Measurements from ENCODE around the gene UBE2A.

Gene UBE2A

GRCh38 chrX:119622356-119623232, 48.2 kb downstream of the UBE2A start (continued):
- TF ChIP-seq ZNF148 (tag by site-specific recombination; IDR thresholded peaks at IDR 0.05; ENCODE audit: borderline replicate concordance) (no peak), ZNF335 (tag by site-specific recombination; conservative IDR thresholded peaks at IDR 0.05) (peak; percentile 9; the same call in 1 of the 2 replicates), IKZF3 (tag by site-specific recombination; IDR thresholded peaks at IDR 0.05) (0 out of 2 replicates have a peak, but pooled peaks have one; percentile 37), GLIS1 (tag by site-specific recombination; IDR thresholded peaks at IDR 0.05) (peak; percentile 17; the same call in 1 of the 2 replicates), ZBTB21 (tag by site-specific recombination; IDR thresholded peaks at IDR 0.05) (no peak), ZSCAN4 (tag by site-specific recombination; IDR thresholded peaks at IDR 0.05) (no peak), ZNF658 (tag by site-specific recombination; IDR thresholded peaks at IDR 0.05) (no peak), ZBTB17 (tag by site-specific recombination; IDR thresholded peaks at IDR 0.05) (no peak), ZNF747 (tag by site-specific recombination; IDR thresholded peaks at IDR 0.05) (no peak), SP7 (tag by site-specific recombination; IDR thresholded peaks at IDR 0.05) (0 out of 2 replicates have a peak, but pooled peaks have one; percentile 15), PBX3 (CRISPR knock-in tag; IDR thresholded peaks at IDR 0.05) (no peak), ZNF350 (tag by site-specific recombination; IDR thresholded peaks at IDR 0.05) (no peak), BCL11B (tag by site-specific recombination; IDR thresholded peaks at IDR 0.05; ENCODE audit: low read depth) (no peak), ELK4 (IDR thresholded peaks at IDR 0.05; ENCODE audit: borderline replicate concordance, low read depth, low read length) (no peak), HOXD13 (CRISPR knock-in tag; IDR thresholded peaks at IDR 0.05; ENCODE audit: borderline replicate concordance) (no peak), ZNF138 (tag by site-specific recombination; IDR thresholded peaks at IDR 0.05; ENCODE audit: borderline replicate concordance) (no peak), ZBTB26 (tag by site-specific recombination; optimal IDR thresholded peaks at IDR 0.05) (no peak), ZNF416 (tag by site-specific recombination; IDR thresholded peaks at IDR 0.05) (no peak), ZBTB8A (tag by site-specific recombination; IDR thresholded peaks at IDR 0.05) (peak; percentile 97)
- TF ChIP-seq, protein P1, sequence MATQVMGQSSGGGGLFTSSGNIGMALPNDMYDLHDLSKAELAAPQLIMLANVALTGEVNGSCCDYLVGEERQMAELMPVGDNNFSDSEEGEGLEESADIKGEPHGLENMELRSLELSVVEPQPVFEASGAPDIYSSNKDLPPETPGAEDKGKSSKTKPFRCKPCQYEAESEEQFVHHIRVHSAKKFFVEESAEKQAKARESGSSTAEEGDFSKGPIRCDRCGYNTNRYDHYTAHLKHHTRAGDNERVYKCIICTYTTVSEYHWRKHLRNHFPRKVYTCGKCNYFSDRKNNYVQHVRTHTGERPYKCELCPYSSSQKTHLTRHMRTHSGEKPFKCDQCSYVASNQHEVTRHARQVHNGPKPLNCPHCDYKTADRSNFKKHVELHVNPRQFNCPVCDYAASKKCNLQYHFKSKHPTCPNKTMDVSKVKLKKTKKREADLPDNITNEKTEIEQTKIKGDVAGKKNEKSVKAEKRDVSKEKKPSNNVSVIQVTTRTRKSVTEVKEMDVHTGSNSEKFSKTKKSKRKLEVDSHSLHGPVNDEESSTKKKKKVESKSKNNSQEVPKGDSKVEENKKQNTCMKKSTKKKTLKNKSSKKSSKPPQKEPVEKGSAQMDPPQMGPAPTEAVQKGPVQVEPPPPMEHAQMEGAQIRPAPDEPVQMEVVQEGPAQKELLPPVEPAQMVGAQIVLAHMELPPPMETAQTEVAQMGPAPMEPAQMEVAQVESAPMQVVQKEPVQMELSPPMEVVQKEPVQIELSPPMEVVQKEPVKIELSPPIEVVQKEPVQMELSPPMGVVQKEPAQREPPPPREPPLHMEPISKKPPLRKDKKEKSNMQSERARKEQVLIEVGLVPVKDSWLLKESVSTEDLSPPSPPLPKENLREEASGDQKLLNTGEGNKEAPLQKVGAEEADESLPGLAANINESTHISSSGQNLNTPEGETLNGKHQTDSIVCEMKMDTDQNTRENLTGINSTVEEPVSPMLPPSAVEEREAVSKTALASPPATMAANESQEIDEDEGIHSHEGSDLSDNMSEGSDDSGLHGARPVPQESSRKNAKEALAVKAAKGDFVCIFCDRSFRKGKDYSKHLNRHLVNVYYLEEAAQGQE (tag by site-specific recombination; IDR thresholded peaks at IDR 0.05) = no peak
- TF ChIP-seq, protein P2, sequence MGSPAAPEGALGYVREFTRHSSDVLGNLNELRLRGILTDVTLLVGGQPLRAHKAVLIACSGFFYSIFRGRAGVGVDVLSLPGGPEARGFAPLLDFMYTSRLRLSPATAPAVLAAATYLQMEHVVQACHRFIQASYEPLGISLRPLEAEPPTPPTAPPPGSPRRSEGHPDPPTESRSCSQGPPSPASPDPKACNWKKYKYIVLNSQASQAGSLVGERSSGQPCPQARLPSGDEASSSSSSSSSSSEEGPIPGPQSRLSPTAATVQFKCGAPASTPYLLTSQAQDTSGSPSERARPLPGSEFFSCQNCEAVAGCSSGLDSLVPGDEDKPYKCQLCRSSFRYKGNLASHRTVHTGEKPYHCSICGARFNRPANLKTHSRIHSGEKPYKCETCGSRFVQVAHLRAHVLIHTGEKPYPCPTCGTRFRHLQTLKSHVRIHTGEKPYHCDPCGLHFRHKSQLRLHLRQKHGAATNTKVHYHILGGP (tag by site-specific recombination; IDR thresholded peaks at IDR 0.05) = peak; percentile 74
- TF ChIP-seq, protein P3, sequence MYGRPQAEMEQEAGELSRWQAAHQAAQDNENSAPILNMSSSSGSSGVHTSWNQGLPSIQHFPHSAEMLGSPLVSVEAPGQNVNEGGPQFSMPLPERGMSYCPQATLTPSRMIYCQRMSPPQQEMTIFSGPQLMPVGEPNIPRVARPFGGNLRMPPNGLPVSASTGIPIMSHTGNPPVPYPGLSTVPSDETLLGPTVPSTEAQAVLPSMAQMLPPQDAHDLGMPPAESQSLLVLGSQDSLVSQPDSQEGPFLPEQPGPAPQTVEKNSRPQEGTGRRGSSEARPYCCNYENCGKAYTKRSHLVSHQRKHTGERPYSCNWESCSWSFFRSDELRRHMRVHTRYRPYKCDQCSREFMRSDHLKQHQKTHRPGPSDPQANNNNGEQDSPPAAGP (tag by site-specific recombination; IDR thresholded peaks at IDR 0.05) = no peak
- TF ChIP-seq, protein P4, sequence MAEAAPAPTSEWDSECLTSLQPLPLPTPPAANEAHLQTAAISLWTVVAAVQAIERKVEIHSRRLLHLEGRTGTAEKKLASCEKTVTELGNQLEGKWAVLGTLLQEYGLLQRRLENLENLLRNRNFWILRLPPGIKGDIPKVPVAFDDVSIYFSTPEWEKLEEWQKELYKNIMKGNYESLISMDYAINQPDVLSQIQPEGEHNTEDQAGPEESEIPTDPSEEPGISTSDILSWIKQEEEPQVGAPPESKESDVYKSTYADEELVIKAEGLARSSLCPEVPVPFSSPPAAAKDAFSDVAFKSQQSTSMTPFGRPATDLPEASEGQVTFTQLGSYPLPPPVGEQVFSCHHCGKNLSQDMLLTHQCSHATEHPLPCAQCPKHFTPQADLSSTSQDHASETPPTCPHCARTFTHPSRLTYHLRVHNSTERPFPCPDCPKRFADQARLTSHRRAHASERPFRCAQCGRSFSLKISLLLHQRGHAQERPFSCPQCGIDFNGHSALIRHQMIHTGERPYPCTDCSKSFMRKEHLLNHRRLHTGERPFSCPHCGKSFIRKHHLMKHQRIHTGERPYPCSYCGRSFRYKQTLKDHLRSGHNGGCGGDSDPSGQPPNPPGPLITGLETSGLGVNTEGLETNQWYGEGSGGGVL (tag by site-specific recombination; IDR thresholded peaks at IDR 0.05) = no peak
